SK-N-SH treated with all-trans-retinoic acid at 6 μM for 48 hours (cell line): ENCODE data around the gene PKN2.

Source experiments
- ARNTL ChIP-seq: fragments of 450-650 bp; formaldehyde crosslinking; IDR thresholded peaks from 2 replicates; pipeline ENCODE4 v1.5.0; 2020; ENCODE audit warnings: low read depth, mild to moderate bottlenecking, moderate library complexity, borderline replicate concordance
- CREB5 ChIP-seq: fragments of 250-450 bp; sonication (Bioruptor Pico); IDR thresholded peaks from 2 replicates; pipeline ENCODE4 v1.5.1; 2020; ENCODE audit warnings: low read depth, mild to moderate bottlenecking, moderate library complexity
- CSDC2 ChIP-seq: fragments of 250-450 bp; sonication (Bioruptor Pico); IDR thresholded peaks from 2 replicates; pipeline ENCODE4 v1.5.0; 2020; ENCODE audit warnings: mild to moderate bottlenecking, moderate library complexity
- POU6F1 ChIP-seq: fragments of 250-450 bp; sonication (Bioruptor Pico); IDR thresholded peaks from 2 replicates; pipeline ENCODE4 v1.8.0; 2021; ENCODE audit warnings: low read depth, mild to moderate bottlenecking, moderate library complexity, borderline replicate concordance
- PPARA ChIP-seq: fragments of 250-450 bp; sonication (Bioruptor Pico); IDR thresholded peaks from 2 replicates; pipeline ENCODE4 v1.5.0; 2020; ENCODE audit warnings: mild to moderate bottlenecking, borderline replicate concordance
- SNAI2 ChIP-seq: fragments of 250-450 bp; sonication (Bioruptor Pico); IDR thresholded peaks from 2 replicates; pipeline ENCODE4 v1.5.0; 2020; ENCODE audit warnings: mild to moderate bottlenecking, moderate library complexity
- TOX ChIP-seq: fragments of 250-450 bp; sonication (Bioruptor Pico); IDR thresholded peaks from 2 replicates; pipeline ENCODE4 v1.8.0; 2021; ENCODE audit warnings: mild to moderate bottlenecking, moderate library complexity, borderline replicate concordance
- ZC3H10 ChIP-seq: fragments of 250-450 bp; sonication (Bioruptor Pico); IDR thresholded peaks from 2 replicates; pipeline ENCODE4 v1.5.1; 2021; ENCODE audit warnings: mild to moderate bottlenecking, moderate library complexity
- ZFP30 ChIP-seq: fragments of 450-650 bp; formaldehyde crosslinking; IDR thresholded peaks from 2 replicates; pipeline ENCODE4 v1.5.0; 2022; ENCODE audit warnings: mild to moderate bottlenecking, moderate library complexity
- ZNF565 ChIP-seq: fragments of 450-650 bp; formaldehyde crosslinking; conservative IDR thresholded peaks from 2 replicates; pipeline ENCODE4 v1.5.0; 2020; ENCODE audit warnings: low read depth, mild to moderate bottlenecking, moderate library complexity

GRCh38 chr1:88726697-88727096 is 42.6 kb downstream of the PKN2 start:
- no peak for TF ChIP-seq CSDC2 (CRISPR knock-in tag)
- no peak for TF ChIP-seq TOX (CRISPR knock-in tag)
- no peak for TF ChIP-seq ZFP30 (CRISPR knock-in tag)
- no peak for TF ChIP-seq ZC3H10 (CRISPR knock-in tag)
- TF ChIP-seq ZNF565 (CRISPR knock-in tag) = no peak
- TF ChIP-seq PPARA (CRISPR knock-in tag) = no peak
- TF ChIP-seq SNAI2 = no peak
- TF ChIP-seq ARNTL = no peak
- TF ChIP-seq POU6F1 (CRISPR knock-in tag) = no peak
- no peak for TF ChIP-seq CREB5 (CRISPR knock-in tag)
